HEK293 (cell line): ENCODE measurements around the gene ARHGAP4.

Experiments used
- GFI1B ChIP-seq: fragments of 450-650 bp; formaldehyde crosslinking; IDR thresholded peaks from 2 replicates; pipeline ENCODE4 v1.5.1; 2016; ENCODE audit warnings: missing biosample characterization, missing genetic modification characterization
- GLIS2 ChIP-seq: fragments of 450-650 bp; formaldehyde crosslinking; IDR thresholded peaks from 2 replicates; pipeline ENCODE4 v1.5.1; 2016; ENCODE audit warnings: missing biosample characterization, missing genetic modification characterization
- SCRT1 ChIP-seq: fragments of 450-650 bp; formaldehyde crosslinking; IDR thresholded peaks from 2 replicates; pipeline ENCODE4 v1.5.1; 2016; ENCODE audit warnings: missing biosample characterization, missing genetic modification characterization, borderline replicate concordance
- ZBTB17 ChIP-seq: fragments of 450-650 bp; formaldehyde crosslinking; IDR thresholded peaks from 2 replicates; pipeline ENCODE4 v1.5.1; 2016; ENCODE audit warnings: missing biosample characterization, missing genetic modification characterization
- ZBTB8A ChIP-seq: fragments of 450-650 bp; formaldehyde crosslinking; IDR thresholded peaks from 2 replicates; pipeline ENCODE4 v1.5.1; 2016; ENCODE audit warnings: missing biosample characterization, missing genetic modification characterization
- ZNF175 ChIP-seq: fragments of 450-650 bp; formaldehyde crosslinking; IDR thresholded peaks from 2 replicates; pipeline ENCODE4 v1.5.1; 2016; ENCODE audit warnings: missing biosample characterization, missing genetic modification characterization
- ZNF266 ChIP-seq: fragments of 450-650 bp; formaldehyde crosslinking; IDR thresholded peaks from 2 replicates; pipeline ENCODE4 v1.5.1; 2016; ENCODE audit warnings: missing biosample characterization, missing genetic modification characterization, low read depth
- ZNF302 ChIP-seq: fragments of 450-650 bp; formaldehyde crosslinking; IDR thresholded peaks from 2 replicates; pipeline ENCODE4 v1.5.1; 2016; ENCODE audit warnings: missing biosample characterization, missing genetic modification characterization, low read depth
- ZNF416 ChIP-seq: fragments of 450-650 bp; formaldehyde crosslinking; IDR thresholded peaks from 2 replicates; pipeline ENCODE4 v1.5.1; 2016; ENCODE audit warnings: missing biosample characterization, missing genetic modification characterization
- ZNF501 ChIP-seq: fragments of 450-650 bp; formaldehyde crosslinking; IDR thresholded peaks from 2 replicates; pipeline ENCODE4 v1.5.1; 2016; ENCODE audit warnings: missing biosample characterization, missing genetic modification characterization
- ZNF544 ChIP-seq: fragments of 450-650 bp; formaldehyde crosslinking; IDR thresholded peaks from 2 replicates; pipeline ENCODE4 v1.5.0; 2017; ENCODE audit warnings: missing biosample characterization, missing genetic modification characterization
- ZNF561 ChIP-seq: fragments of 450-650 bp; IDR thresholded peaks from 2 replicates; pipeline ENCODE4 v1.5.1; 2018; ENCODE audit warnings: missing biosample characterization, missing genetic modification characterization, borderline replicate concordance
- ZNF596 ChIP-seq: fragments of 450-650 bp; IDR thresholded peaks from 2 replicates; pipeline ENCODE4 v1.5.0; 2018; ENCODE audit warnings: missing biosample characterization, mild to moderate bottlenecking, missing genetic modification characterization, moderate library complexity
- ZNF600 ChIP-seq: fragments of 450-650 bp; formaldehyde crosslinking; IDR thresholded peaks from 2 replicates; pipeline ENCODE4 v1.5.1; 2016; ENCODE audit warnings: missing biosample characterization, missing genetic modification characterization
- ZNF776 ChIP-seq: fragments of 450-650 bp; formaldehyde crosslinking; IDR thresholded peaks from 2 replicates; pipeline ENCODE4 v1.5.0; 2017; ENCODE audit warnings: missing biosample characterization, missing genetic modification characterization, borderline replicate concordance
- TF ChIP-seq, protein P1 (sequence below): fragments of 450-650 bp; formaldehyde crosslinking; IDR thresholded peaks from 2 replicates; pipeline ENCODE4 v1.5.0; 2017; ENCODE audit warnings: missing biosample characterization, missing genetic modification characterization, borderline replicate concordance
- TF ChIP-seq, protein P2 (sequence below): fragments of 450-650 bp; formaldehyde crosslinking; conservative IDR thresholded peaks from 2 replicates; pipeline ENCODE4 v1.5.1; 2016; ENCODE audit warnings: low read depth, missing biosample characterization, missing genetic modification characterization
- TF ChIP-seq, protein P3 (sequence below): fragments of 450-650 bp; formaldehyde crosslinking; IDR thresholded peaks from 2 replicates; pipeline ENCODE4 v1.5.1; 2016; ENCODE audit warnings: missing biosample characterization, missing genetic modification characterization
- TF ChIP-seq, protein P4 (sequence below): fragments of 450-650 bp; formaldehyde crosslinking; IDR thresholded peaks from 2 replicates; pipeline ENCODE4 v1.5.1; 2016; ENCODE audit warnings: missing biosample characterization, missing genetic modification characterization
- TF ChIP-seq, protein P5 (sequence below): fragments of 450-650 bp; formaldehyde crosslinking; IDR thresholded peaks from 2 replicates; pipeline ENCODE4 v1.5.1; 2017; ENCODE audit warnings: missing biosample characterization, missing genetic modification characterization
- TF ChIP-seq, protein P6 (sequence below): fragments of 450-650 bp; formaldehyde crosslinking; IDR thresholded peaks from 2 replicates; pipeline ENCODE4 v1.5.1; 2017; ENCODE audit warnings: missing biosample characterization, missing genetic modification characterization
- TF ChIP-seq, protein P7 (sequence below): fragments of 450-650 bp; formaldehyde crosslinking; IDR thresholded peaks from 2 replicates; pipeline ENCODE4 v1.5.1; 2016; ENCODE audit warnings: missing biosample characterization, missing genetic modification characterization, low read depth
- TF ChIP-seq, protein P8 (sequence below): fragments of 450-650 bp; formaldehyde crosslinking; IDR thresholded peaks from 2 replicates; pipeline ENCODE4 v1.5.1; 2016; ENCODE audit warnings: missing biosample characterization, missing genetic modification characterization, low read depth

ARHGAP4 gene

DNA sequence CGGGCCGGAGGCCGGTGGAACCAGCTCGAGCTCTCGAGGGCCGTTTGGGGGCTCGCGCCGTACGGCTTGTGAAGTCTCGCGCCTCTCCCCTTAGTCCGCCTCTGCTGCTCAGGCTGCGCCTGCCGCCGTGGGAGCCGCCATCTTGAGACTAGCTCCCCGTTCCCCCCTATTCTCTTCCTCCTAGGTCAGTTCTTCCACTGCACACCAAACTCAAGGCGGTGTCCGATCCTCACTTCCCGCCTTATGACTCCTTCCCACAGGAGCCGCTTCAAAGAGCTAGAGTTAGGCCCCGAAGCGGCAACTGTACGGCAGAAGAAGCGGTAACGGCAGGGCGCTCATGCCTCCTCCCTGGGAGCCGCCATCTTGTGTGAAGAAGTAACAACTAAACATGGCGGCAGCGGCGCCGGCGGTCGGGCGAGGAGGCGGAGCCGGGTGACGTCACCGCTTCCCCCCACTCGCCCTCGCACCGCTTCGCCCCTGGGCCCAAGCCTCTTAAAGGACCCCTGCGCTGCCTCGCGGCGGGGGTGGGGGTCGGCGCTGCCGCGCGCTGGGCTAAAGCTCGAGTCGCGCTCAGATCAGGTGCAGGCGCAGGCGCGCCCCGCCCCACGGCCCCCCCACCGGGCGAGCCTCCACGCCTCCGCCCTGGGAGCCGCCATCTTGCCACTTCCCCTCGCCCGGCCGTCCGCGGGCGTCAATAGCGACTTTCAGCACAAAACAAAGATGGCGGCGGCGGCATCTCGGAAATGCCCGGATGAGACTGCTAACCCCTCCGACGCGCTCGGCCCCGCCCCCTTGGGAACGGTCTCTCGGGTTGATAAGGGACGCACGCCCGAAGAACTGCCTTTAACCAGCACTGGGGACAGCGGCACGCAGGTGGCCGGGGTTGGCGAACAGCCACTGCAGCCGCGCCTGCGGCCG is 45.6 kb upstream of the ARHGAP4 start, which contains the start of gene HCFC1 (continued):
- TF ChIP-seq SCRT1 (tag by site-specific recombination) = no peak
- peak; percentile 71; the same call in 1 of the 2 replicates for TF ChIP-seq ZNF501
- TF ChIP-seq ZNF544 = no peak
- no peak for TF ChIP-seq ZNF302
- no peak for TF ChIP-seq ZNF266
- TF ChIP-seq, protein P1, sequence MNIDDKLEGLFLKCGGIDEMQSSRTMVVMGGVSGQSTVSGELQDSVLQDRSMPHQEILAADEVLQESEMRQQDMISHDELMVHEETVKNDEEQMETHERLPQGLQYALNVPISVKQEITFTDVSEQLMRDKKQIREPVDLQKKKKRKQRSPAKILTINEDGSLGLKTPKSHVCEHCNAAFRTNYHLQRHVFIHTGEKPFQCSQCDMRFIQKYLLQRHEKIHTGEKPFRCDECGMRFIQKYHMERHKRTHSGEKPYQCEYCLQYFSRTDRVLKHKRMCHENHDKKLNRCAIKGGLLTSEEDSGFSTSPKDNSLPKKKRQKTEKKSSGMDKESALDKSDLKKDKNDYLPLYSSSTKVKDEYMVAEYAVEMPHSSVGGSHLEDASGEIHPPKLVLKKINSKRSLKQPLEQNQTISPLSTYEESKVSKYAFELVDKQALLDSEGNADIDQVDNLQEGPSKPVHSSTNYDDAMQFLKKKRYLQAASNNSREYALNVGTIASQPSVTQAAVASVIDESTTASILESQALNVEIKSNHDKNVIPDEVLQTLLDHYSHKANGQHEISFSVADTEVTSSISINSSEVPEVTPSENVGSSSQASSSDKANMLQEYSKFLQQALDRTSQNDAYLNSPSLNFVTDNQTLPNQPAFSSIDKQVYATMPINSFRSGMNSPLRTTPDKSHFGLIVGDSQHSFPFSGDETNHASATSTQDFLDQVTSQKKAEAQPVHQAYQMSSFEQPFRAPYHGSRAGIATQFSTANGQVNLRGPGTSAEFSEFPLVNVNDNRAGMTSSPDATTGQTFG (tag by site-specific recombination) = 0 out of 2 replicates have a peak, but pooled peaks have one; percentile 31
- TF ChIP-seq ZNF776 (tag by site-specific recombination) = no peak
- peak; percentile 20; the same call in 1 of the 2 replicates for TF ChIP-seq ZNF596 (tag by site-specific recombination)
- TF ChIP-seq, protein P2, sequence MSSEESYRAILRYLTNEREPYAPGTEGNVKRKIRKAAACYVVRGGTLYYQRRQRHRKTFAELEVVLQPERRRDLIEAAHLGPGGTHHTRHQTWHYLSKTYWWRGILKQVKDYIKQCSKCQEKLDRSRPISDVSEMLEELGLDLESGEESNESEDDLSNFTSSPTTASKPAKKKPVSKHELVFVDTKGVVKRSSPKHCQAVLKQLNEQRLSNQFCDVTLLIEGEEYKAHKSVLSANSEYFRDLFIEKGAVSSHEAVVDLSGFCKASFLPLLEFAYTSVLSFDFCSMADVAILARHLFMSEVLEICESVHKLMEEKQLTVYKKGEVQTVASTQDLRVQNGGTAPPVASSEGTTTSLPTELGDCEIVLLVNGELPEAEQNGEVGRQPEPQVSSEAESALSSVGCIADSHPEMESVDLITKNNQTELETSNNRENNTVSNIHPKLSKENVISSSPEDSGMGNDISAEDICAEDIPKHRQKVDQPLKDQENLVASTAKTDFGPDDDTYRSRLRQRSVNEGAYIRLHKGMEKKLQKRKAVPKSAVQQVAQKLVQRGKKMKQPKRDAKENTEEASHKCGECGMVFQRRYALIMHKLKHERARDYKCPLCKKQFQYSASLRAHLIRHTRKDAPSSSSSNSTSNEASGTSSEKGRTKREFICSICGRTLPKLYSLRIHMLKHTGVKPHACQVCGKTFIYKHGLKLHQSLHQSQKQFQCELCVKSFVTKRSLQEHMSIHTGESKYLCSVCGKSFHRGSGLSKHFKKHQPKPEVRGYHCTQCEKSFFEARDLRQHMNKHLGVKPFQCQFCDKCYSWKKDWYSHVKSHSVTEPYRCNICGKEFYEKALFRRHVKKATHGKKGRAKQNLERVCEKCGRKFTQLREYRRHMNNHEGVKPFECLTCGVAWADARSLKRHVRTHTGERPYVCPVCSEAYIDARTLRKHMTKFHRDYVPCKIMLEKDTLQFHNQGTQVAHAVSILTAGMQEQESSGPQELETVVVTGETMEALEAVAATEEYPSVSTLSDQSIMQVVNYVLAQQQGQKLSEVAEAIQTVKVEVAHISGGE (tag by site-specific recombination) = no peak; the same call in 1 of the 2 replicates
- TF ChIP-seq ZNF175 (tag by site-specific recombination) = no peak
- no peak for TF ChIP-seq GFI1B (tag by site-specific recombination)
- TF ChIP-seq ZNF416 (tag by site-specific recombination) = no peak
- TF ChIP-seq, protein P3, sequence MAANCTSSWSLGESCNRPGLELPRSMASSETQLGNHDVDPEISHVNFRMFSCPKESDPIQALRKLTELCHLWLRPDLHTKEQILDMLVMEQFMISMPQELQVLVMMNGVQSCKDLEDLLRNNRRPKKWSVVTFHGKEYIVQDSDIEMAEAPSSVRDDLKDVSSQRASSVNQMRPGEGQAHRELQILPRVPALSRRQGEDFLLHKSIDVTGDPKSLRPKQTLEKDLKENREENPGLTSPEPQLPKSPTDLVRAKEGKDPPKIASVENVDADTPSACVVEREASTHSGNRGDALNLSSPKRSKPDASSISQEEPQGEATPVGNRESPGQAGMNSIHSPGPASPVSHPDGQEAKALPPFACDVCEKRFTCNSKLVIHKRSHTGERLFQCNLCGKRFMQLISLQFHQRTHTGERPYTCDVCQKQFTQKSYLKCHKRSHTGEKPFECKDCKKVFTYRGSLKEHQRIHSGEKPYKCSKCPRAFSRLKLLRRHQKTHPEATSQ (tag by site-specific recombination) = no peak; the same call in 1 of the 2 replicates
- TF ChIP-seq ZNF561 = peak; percentile 95
- TF ChIP-seq, protein P4, sequence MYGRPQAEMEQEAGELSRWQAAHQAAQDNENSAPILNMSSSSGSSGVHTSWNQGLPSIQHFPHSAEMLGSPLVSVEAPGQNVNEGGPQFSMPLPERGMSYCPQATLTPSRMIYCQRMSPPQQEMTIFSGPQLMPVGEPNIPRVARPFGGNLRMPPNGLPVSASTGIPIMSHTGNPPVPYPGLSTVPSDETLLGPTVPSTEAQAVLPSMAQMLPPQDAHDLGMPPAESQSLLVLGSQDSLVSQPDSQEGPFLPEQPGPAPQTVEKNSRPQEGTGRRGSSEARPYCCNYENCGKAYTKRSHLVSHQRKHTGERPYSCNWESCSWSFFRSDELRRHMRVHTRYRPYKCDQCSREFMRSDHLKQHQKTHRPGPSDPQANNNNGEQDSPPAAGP (tag by site-specific recombination) = 0 out of 2 replicates have a peak, but pooled peaks have one; percentile 72
- TF ChIP-seq ZBTB17 (tag by site-specific recombination) = peak; percentile 88
- TF ChIP-seq ZBTB8A = peak; percentile 98
- TF ChIP-seq, protein P5, sequence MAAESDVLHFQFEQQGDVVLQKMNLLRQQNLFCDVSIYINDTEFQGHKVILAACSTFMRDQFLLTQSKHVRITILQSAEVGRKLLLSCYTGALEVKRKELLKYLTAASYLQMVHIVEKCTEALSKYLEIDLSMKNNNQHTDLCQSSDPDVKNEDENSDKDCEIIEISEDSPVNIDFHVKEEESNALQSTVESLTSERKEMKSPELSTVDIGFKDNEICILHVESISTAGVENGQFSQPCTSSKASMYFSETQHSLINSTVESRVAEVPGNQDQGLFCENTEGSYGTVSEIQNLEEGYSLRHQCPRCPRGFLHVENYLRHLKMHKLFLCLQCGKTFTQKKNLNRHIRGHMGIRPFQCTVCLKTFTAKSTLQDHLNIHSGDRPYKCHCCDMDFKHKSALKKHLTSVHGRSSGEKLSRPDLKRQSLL = no peak
- TF ChIP-seq, protein P6, sequence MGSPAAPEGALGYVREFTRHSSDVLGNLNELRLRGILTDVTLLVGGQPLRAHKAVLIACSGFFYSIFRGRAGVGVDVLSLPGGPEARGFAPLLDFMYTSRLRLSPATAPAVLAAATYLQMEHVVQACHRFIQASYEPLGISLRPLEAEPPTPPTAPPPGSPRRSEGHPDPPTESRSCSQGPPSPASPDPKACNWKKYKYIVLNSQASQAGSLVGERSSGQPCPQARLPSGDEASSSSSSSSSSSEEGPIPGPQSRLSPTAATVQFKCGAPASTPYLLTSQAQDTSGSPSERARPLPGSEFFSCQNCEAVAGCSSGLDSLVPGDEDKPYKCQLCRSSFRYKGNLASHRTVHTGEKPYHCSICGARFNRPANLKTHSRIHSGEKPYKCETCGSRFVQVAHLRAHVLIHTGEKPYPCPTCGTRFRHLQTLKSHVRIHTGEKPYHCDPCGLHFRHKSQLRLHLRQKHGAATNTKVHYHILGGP = no peak
- TF ChIP-seq, protein P7, sequence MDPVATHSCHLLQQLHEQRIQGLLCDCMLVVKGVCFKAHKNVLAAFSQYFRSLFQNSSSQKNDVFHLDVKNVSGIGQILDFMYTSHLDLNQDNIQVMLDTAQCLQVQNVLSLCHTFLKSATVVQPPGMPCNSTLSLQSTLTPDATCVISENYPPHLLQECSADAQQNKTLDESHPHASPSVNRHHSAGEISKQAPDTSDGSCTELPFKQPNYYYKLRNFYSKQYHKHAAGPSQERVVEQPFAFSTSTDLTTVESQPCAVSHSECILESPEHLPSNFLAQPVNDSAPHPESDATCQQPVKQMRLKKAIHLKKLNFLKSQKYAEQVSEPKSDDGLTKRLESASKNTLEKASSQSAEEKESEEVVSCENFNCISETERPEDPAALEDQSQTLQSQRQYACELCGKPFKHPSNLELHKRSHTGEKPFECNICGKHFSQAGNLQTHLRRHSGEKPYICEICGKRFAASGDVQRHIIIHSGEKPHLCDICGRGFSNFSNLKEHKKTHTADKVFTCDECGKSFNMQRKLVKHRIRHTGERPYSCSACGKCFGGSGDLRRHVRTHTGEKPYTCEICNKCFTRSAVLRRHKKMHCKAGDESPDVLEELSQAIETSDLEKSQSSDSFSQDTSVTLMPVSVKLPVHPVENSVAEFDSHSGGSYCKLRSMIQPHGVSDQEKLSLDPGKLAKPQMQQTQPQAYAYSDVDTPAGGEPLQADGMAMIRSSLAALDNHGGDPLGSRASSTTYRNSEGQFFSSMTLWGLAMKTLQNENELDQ = no peak
- peak; percentile 99 for TF ChIP-seq GLIS2 (tag by site-specific recombination)
- TF ChIP-seq ZNF600 (tag by site-specific recombination) = no peak
- TF ChIP-seq, protein P8, sequence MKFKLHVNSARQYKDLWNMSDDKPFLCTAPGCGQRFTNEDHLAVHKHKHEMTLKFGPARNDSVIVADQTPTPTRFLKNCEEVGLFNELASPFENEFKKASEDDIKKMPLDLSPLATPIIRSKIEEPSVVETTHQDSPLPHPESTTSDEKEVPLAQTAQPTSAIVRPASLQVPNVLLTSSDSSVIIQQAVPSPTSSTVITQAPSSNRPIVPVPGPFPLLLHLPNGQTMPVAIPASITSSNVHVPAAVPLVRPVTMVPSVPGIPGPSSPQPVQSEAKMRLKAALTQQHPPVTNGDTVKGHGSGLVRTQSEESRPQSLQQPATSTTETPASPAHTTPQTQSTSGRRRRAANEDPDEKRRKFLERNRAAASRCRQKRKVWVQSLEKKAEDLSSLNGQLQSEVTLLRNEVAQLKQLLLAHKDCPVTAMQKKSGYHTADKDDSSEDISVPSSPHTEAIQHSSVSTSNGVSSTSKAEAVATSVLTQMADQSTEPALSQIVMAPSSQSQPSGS (tag by site-specific recombination) = peak; percentile 99
